ENCODE data around the gene PRRX2. TPM values are rescaled to one million over a fixed set of nuclear protein-coding genes. Genes with fewer than 3 reads are reported as not detected.
A peak's percentile ranks its signal among the peaks of the same experiment; 100 is the strongest.

The PRRX2 gene
- total and polyA plus RNA-seq, 2 of the 13 experiments (the other 11 are each of a cell fraction or from before 2014, with no cell fraction given) = 0.05 TPM; not detected in 1

DNA sequence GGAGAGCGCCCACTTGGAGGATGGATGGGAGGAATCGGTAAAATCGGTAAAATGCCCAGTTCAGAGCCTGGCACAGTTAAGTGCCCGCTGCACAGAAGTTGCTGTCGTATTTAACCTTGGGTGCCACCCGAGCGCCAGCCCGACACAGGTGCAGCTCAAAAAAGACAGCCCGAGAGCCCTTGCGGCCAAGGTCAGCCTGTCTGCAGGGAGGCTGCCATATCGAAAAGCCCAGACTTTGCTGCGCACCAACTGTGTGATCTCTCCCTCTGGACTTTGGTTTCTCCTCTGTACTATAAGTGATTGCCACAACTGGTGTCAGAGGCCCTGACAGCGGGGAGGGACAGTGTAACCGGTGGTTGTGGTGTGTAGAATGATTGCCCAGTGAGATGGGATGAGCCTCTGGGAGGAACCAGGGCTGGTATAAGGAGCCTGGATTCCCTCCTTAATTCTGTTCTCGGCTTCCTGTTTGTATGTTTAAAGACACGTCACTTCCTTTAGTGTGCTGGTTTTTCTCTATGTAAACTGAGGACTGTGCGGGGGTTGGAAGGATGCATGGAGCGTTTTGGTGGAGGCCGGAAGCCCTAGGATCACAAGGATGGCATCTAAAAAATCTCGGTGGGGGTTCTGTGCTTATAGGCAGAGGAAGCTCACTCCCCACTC is 38.7 kb upstream of the PRRX2 start:
- CTCF ChIA-PET (ENCODE audit: low intra/inter-chr PET ratio, low total read pairs) = no interaction called here
- intact Hi-C loops (cut with micrococcal nuclease; ENCODE audit: unreplicated experiment) = loop anchor here (10.0 kb wide), 1 partner anchor 452 kb away; the partner anchor contains the start of gene IER5L
- BruUV-seq (replicated peaks) = no TSS peak
- POLR2A ChIA-PET = interaction anchor here (1.0 to 4.0 kb wide), 11 partner anchors 12 to 487 kb away, joined by 3 to 50 read pairs (median 4); partner anchors contain the start of gene IER5L
- Histone ChIP-seq H3K79me2 (ENCODE audit: insufficient read depth, low read length) (peaks cover 57% of the 10 kb centered on the region), H3K27ac (ENCODE audit: extremely low read length, insufficient read depth, low read length) (peak overlapping the region; percentile 95), H3K4me2 (ENCODE audit: low read depth, low read length) (peak overlapping the region; percentile 98), H3K9me3 (ENCODE audit: low read length) (no peaks in the 10 kb centered on the region), H2AFZ (ENCODE audit: low read length) (no peak overlapping the region), H3K4me1 (ENCODE audit: insufficient read depth, low read length) (peaks cover 66% of the 10 kb centered on the region), H4K20me1 (ENCODE audit: insufficient read depth, low read length) (peaks cover 50% of the 10 kb centered on the region), H3K4me3 (replicated peaks in 1 of 3; ENCODE audit: insufficient read depth in 1 of 3, low read depth in 2 of 3, low read length in 3 of 3) (peak overlapping the region; percentile 69 to 89 (median 85)), H3K27me3 (ENCODE audit: control insufficient read depth in 1 of 2, insufficient read depth in 2 of 2, low read length in 2 of 2) (peaks cover 0 to 3% of the 10 kb centered on the region in 2 experiments; a peak in 2 of 5 replicates), H3K36me3 (replicated peaks in 1 of 2; ENCODE audit: control insufficient read depth in 1 of 2, insufficient read depth in 2 of 2, low read length in 2 of 2) (peaks cover 8 to 33% of the 10 kb centered on the region in 2 experiments), H3K9ac (ENCODE audit: insufficient read depth, low read depth, low read length) (peak overlapping the region; percentile 92)
- DNase-seq (ENCODE audit: low spot score) (peak; percentile 77), FAIRE-seq (peak; percentile 32), ATAC-seq (peak; percentile 80)
- in situ Hi-C loops (cut with HindIII; ENCODE audit: extremely low pct_ligation_motif_present, low pct_unique_long_range_greater_than_20kb) = no loop called here
- 3% methylated on average over 14 of the region's 20 CpGs for WGBS (ENCODE audit: low lambda C conversion rate)
- no peak for TF ChIP-seq ZNF83 (CRISPR knock-in tag; IDR thresholded peaks at IDR 0.05; ENCODE audit: borderline replicate concordance)
- TF ChIP-seq FOXJ3 (CRISPR knock-in tag; IDR thresholded peaks at IDR 0.05; ENCODE audit: borderline replicate concordance) = peak; percentile 41; the same call in 1 of the 2 replicates
- TF ChIP-seq MAF1 (CRISPR knock-in tag; IDR thresholded peaks at IDR 0.05; ENCODE audit: borderline replicate concordance) = no peak; the same call in 1 of the 2 replicates
- TF ChIP-seq, protein P1, sequence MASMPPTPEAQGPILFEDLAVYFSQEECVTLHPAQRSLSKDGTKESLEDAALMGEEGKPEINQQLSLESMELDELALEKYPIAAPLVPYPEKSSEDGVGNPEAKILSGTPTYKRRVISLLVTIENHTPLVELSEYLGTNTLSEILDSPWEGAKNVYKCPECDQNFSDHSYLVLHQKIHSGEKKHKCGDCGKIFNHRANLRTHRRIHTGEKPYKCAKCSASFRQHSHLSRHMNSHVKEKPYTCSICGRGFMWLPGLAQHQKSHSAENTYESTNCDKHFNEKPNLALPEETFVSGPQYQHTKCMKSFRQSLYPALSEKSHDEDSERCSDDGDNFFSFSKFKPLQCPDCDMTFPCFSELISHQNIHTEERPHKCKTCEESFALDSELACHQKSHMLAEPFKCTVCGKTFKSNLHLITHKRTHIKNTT (CRISPR knock-in tag; IDR thresholded peaks at IDR 0.05) = no peak
- TF ChIP-seq, protein P2, sequence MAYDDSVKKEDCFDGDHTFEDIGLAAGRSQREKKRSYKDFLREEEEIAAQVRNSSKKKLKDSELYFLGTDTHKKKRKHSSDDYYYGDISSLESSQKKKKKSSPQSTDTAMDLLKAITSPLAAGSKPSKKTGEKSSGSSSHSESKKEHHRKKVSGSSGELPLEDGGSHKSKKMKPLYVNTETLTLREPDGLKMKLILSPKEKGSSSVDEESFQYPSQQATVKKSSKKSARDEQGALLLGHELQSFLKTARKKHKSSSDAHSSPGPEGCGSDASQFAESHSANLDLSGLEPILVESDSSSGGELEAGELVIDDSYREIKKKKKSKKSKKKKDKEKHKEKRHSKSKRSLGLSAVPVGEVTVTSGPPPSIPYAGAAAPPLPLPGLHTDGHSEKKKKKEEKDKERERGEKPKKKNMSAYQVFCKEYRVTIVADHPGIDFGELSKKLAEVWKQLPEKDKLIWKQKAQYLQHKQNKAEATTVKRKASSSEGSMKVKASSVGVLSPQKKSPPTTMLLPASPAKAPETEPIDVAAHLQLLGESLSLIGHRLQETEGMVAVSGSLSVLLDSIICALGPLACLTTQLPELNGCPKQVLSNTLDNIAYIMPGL (CRISPR knock-in tag; IDR thresholded peaks at IDR 0.05; ENCODE audit: borderline replicate concordance in 1 of 2, low read depth in 1 of 2) = peak in 1 of 2 experiments; percentile 59; a peak in 2 of 4 replicates
- 0 out of 2 replicates have a peak, but pooled peaks have one; percentile 21 for TF ChIP-seq PPARG (CRISPR knock-in tag; conservative IDR thresholded peaks at IDR 0.05)
- TF ChIP-seq, protein P3, sequence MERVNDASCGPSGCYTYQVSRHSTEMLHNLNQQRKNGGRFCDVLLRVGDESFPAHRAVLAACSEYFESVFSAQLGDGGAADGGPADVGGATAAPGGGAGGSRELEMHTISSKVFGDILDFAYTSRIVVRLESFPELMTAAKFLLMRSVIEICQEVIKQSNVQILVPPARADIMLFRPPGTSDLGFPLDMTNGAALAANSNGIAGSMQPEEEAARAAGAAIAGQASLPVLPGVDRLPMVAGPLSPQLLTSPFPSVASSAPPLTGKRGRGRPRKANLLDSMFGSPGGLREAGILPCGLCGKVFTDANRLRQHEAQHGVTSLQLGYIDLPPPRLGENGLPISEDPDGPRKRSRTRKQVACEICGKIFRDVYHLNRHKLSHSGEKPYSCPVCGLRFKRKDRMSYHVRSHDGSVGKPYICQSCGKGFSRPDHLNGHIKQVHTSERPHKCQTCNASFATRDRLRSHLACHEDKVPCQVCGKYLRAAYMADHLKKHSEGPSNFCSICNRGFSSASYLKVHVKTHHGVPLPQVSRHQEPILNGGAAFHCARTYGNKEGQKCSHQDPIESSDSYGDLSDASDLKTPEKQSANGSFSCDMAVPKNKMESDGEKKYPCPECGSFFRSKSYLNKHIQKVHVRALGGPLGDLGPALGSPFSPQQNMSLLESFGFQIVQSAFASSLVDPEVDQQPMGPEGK (CRISPR knock-in tag; IDR thresholded peaks at IDR 0.05) = peak; percentile 42
- TF ChIP-seq, protein P4, sequence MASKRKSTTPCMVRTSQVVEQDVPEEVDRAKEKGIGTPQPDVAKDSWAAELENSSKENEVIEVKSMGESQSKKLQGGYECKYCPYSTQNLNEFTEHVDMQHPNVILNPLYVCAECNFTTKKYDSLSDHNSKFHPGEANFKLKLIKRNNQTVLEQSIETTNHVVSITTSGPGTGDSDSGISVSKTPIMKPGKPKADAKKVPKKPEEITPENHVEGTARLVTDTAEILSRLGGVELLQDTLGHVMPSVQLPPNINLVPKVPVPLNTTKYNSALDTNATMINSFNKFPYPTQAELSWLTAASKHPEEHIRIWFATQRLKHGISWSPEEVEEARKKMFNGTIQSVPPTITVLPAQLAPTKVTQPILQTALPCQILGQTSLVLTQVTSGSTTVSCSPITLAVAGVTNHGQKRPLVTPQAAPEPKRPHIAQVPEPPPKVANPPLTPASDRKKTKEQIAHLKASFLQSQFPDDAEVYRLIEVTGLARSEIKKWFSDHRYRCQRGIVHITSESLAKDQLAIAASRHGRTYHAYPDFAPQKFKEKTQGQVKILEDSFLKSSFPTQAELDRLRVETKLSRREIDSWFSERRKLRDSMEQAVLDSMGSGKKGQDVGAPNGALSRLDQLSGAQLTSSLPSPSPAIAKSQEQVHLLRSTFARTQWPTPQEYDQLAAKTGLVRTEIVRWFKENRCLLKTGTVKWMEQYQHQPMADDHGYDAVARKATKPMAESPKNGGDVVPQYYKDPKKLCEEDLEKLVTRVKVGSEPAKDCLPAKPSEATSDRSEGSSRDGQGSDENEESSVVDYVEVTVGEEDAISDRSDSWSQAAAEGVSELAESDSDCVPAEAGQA (IDR thresholded peaks at IDR 0.05; ENCODE audit: low read depth) = 0 out of 2 replicates have a peak, but pooled peaks have one; percentile 9
- TF ChIP-seq, protein P4 (CRISPR knock-in tag; IDR thresholded peaks at IDR 0.05; ENCODE audit: borderline replicate concordance) = 0 out of 2 replicates have a peak, but pooled peaks have one; percentile 30
- peak; percentile 62; the same call in 1 of the 2 replicates for TF ChIP-seq ZNF501 (CRISPR knock-in tag; IDR thresholded peaks at IDR 0.05)

Measured in HepG2 (cell line).